PC-3 (cell line): ENCODE measurements around the gene FSIP1.

Experiments
- EZH2 ChIP-seq: fragments of 300-600 bp; sonication (generic); IDR thresholded peaks from one replicate; pipeline ENCODE4 v1.6.1; 2017; ENCODE audit warnings: antibody characterized with exemption, mild to moderate bottlenecking, low read length; ENCODE audit not compliant: unreplicated experiment
- EZH2phosphoT487 ChIP-seq: fragments of 300-600 bp; sonication (generic); IDR thresholded peaks from 2 replicates; pipeline ENCODE4 v1.6.1; 2018; ENCODE audit warnings: mild to moderate bottlenecking, antibody characterized with exemption, low read length, borderline replicate concordance
- TF ChIP-seq, protein P1 (sequence below): fragments of 300-600 bp; sonication (generic); conservative IDR thresholded peaks from 2 replicates; pipeline ENCODE4 v1.5.1; 2017; ENCODE audit warnings: antibody characterized with exemption, low read depth, mild to moderate bottlenecking, low read length

- TF ChIP-seq EZH2: no peak
- TF ChIP-seq, protein P1, sequence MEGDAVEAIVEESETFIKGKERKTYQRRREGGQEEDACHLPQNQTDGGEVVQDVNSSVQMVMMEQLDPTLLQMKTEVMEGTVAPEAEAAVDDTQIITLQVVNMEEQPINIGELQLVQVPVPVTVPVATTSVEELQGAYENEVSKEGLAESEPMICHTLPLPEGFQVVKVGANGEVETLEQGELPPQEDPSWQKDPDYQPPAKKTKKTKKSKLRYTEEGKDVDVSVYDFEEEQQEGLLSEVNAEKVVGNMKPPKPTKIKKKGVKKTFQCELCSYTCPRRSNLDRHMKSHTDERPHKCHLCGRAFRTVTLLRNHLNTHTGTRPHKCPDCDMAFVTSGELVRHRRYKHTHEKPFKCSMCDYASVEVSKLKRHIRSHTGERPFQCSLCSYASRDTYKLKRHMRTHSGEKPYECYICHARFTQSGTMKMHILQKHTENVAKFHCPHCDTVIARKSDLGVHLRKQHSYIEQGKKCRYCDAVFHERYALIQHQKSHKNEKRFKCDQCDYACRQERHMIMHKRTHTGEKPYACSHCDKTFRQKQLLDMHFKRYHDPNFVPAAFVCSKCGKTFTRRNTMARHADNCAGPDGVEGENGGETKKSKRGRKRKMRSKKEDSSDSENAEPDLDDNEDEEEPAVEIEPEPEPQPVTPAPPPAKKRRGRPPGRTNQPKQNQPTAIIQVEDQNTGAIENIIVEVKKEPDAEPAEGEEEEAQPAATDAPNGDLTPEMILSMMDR: no peak
- no peak for TF ChIP-seq EZH2phosphoT487
Measured at GRCh38 chr15:39575180-39575579, 207.5 kb downstream of the FSIP1 start.
